Lower leg skin (tissue), 4 donors: Measurements from ENCODE around the gene CPPED1. TPM values are rescaled to one million over a fixed set of nuclear protein-coding genes. Genes with fewer than 3 reads are reported as not detected.
"Not testable (repeated sequence)": the region's sequence is repeated elsewhere in the genome, so short reads cannot be mapped to it uniquely, and the experiment has no call there.

ENCODE experiments used
- DNase-seq, 2 donors: peaks; one replicate each; pipeline ENCODE4 v3.0.0-alpha.2; 2019; ENCODE audit warnings: low spot score in 2 of 2
- H3K4me3 ChIP-seq: fragments of 200-600 bp; sonication (generic); 2 replicates; pipeline ENCODE4 v1.5.1; 2017; ENCODE audit warnings: mild to moderate bottlenecking, low read depth; ENCODE audit not compliant: poor library complexity, severe bottlenecking
- CTCF ChIP-seq, 3 donors: fragments of 450-650 bp; IDR thresholded peaks; one replicate each; pipeline ENCODE4 v1.5.1; 2016; ENCODE audit warnings: antibody characterized with exemption in 3 of 3, mild to moderate bottlenecking in 3 of 3, moderate library complexity in 2 of 3
- POLR2A ChIP-seq, 2 donors: fragments of 450-650 bp; IDR thresholded peaks; one replicate each; pipeline ENCODE4 v1.6.1; 2016 to 2017; ENCODE audit warnings: antibody characterized with exemption in 2 of 2, mild to moderate bottlenecking in 1 of 2, moderate library complexity in 1 of 2
- WGBS, 2 donors: methylation state at CpG; one replicate each; pipeline ENCODE4 v1.1.5; 2018; 5-methylcytosine and 5-hydroxymethylcytosine counted together
- intact Hi-C: fragments of 100-400 bp; cut with DNase I; formaldehyde crosslinking; loops from one replicate; pipeline ENCODE4 v1.15.0; 2023; ENCODE audit warnings: low total_unique reads
- total RNA-seq, 4 donors: library from RNA; depleted of rRNA; stranded (reverse); fragments of >200 nt; gene quantifications; one replicate each; pipeline ENCODE4 v1.1.0, GENCODE V29; 2016

Gene CPPED1
- total RNA-seq, 4 donors from 2014 or later: 5.4 to 11.6 (median 8.2) TPM

GRCh38 chr16:12769525-12769924 lies 34.2 kb downstream of the CPPED1 start:
- intact Hi-C loops: no loop called here
- DNase-seq: no peak
- WGBS, 2 donors: 89 to 90% methylated on average over 7 of the region's 7 CpGs
- TF ChIP-seq POLR2A (IDR thresholded peaks at IDR 0.05) (no peak), CTCF (IDR thresholded peaks at IDR 0.05) (no peak)
- no peak overlapping the region for H3K4me3 ChIP-seq

GRCh38 chr16:12767897-12768296 lies 35.8 kb downstream of the CPPED1 start:
- TF ChIP-seq CTCF (IDR thresholded peaks at IDR 0.05) (no peak), POLR2A (IDR thresholded peaks at IDR 0.05) (no peak)
- no peak overlapping the region for H3K4me3 ChIP-seq
- WGBS, 2 donors: 80 to 84% methylated on average over 6 of the region's 6 CpGs
- DNase-seq: no peak
- intact Hi-C loops: no loop called here

- no peak for TF ChIP-seq POLR2A (IDR thresholded peaks at IDR 0.05)
- TF ChIP-seq CTCF (IDR thresholded peaks at IDR 0.05): no peak
- 96% methylated on average over 5 of the region's 5 CpGs for WGBS, 2 donors
- intact Hi-C loops: no loop called here
- no peak overlapping the region for H3K4me3 ChIP-seq
- no peak for DNase-seq
These were observed 36.8 kb downstream of the CPPED1 start for GRCh38 chr16:12766853-12767252.

- DNase-seq, intact Hi-C loops, H3K4me3 ChIP-seq: not testable (repeated sequence)
- WGBS, 2 donors: 73 to 93% methylated on average over 3 of the region's 3 CpGs
These were observed 37.5 kb downstream of the CPPED1 start for GRCh38 chr16:12766208-12766607.

GRCh38 chr16:12764813-12765488 lies 38.7 kb downstream of the CPPED1 start:
- no peak for TF ChIP-seq POLR2A (IDR thresholded peaks at IDR 0.05)
- no peak for TF ChIP-seq CTCF (IDR thresholded peaks at IDR 0.05)
- DNase-seq: no peak
- intact Hi-C loops: no loop called here
- WGBS, 2 donors: 81 to 82% methylated on average over 6 of the region's 6 CpGs
- no peak overlapping the region for H3K4me3 ChIP-seq

GRCh38 chr16:12763517-12763916 lies 40.2 kb downstream of the CPPED1 start:
- no peak for TF ChIP-seq POLR2A (IDR thresholded peaks at IDR 0.05)
- no peak for TF ChIP-seq CTCF (IDR thresholded peaks at IDR 0.05)
- intact Hi-C loops: no loop called here
- WGBS, 2 donors: 74 to 90% methylated on average over 3 of the region's 3 CpGs
- DNase-seq: no peak
- no peak overlapping the region for H3K4me3 ChIP-seq
